A549 (cell line): ENCODE measurements around the gene SNRPN.

Source experiments
- FOSL2 ChIP-seq, 2 experiments: fragments of 450-650 bp in 1 of 2; fragments of >200 bp in 1 of 2; sonication (Bioruptor Twin) in 1 of 2; formaldehyde crosslinking; IDR thresholded peaks; 2 replicates each; pipeline versions ENCODE4 v1.5.0 to v1.6.1; 2016 to 2020; ENCODE audit warnings: mild to moderate bottlenecking in 1 of 2, moderate library complexity in 1 of 2
- POLR2A ChIP-seq: IDR thresholded peaks from 2 replicates; pipeline ENCODE4 v1.6.1; 2012; ENCODE audit warnings: mild to moderate bottlenecking, low read length
- SMC3 ChIP-seq: fragments of >200 bp; sonication (Bioruptor Twin); formaldehyde crosslinking; IDR thresholded peaks from 3 replicates; pipeline ENCODE4 v1.6.1; 2018; ENCODE audit warnings: inconsistent platforms
- TF ChIP-seq, protein P1 (sequence below): fragments of >200 bp; sonication (Bioruptor Twin); formaldehyde crosslinking; IDR thresholded peaks from 3 replicates; pipeline ENCODE4 v1.5.1; 2016
- TF ChIP-seq, protein P2 (sequence below): fragments of 250-450 bp; sonication (Bioruptor Pico); IDR thresholded peaks from 2 replicates; pipeline ENCODE4 v1.5.0; 2021; ENCODE audit warnings: mild to moderate bottlenecking, moderate library complexity, borderline replicate concordance

DNA sequence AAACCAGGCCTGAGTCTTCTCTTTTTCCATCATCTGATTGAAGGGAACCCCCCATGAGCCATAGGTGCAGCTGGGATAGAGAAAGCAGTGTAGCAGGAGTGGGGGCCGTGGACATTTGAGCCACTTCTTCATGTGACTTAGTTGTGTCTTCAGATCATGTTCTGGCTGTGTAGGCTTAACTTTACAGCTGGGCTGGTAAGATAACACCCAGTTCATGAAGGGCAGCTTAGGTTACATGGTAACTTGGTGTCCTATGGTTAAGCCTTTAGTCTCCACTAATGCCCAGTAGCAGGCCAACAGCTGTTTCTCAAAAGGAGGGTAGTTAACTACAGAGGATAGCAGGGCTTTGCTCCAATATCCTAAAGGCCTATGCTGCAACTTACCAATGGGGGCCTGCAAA lies 11.4 kb upstream of the SNRPN start:
- TF ChIP-seq, protein P1, sequence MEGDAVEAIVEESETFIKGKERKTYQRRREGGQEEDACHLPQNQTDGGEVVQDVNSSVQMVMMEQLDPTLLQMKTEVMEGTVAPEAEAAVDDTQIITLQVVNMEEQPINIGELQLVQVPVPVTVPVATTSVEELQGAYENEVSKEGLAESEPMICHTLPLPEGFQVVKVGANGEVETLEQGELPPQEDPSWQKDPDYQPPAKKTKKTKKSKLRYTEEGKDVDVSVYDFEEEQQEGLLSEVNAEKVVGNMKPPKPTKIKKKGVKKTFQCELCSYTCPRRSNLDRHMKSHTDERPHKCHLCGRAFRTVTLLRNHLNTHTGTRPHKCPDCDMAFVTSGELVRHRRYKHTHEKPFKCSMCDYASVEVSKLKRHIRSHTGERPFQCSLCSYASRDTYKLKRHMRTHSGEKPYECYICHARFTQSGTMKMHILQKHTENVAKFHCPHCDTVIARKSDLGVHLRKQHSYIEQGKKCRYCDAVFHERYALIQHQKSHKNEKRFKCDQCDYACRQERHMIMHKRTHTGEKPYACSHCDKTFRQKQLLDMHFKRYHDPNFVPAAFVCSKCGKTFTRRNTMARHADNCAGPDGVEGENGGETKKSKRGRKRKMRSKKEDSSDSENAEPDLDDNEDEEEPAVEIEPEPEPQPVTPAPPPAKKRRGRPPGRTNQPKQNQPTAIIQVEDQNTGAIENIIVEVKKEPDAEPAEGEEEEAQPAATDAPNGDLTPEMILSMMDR: no peak
- TF ChIP-seq, protein P2, sequence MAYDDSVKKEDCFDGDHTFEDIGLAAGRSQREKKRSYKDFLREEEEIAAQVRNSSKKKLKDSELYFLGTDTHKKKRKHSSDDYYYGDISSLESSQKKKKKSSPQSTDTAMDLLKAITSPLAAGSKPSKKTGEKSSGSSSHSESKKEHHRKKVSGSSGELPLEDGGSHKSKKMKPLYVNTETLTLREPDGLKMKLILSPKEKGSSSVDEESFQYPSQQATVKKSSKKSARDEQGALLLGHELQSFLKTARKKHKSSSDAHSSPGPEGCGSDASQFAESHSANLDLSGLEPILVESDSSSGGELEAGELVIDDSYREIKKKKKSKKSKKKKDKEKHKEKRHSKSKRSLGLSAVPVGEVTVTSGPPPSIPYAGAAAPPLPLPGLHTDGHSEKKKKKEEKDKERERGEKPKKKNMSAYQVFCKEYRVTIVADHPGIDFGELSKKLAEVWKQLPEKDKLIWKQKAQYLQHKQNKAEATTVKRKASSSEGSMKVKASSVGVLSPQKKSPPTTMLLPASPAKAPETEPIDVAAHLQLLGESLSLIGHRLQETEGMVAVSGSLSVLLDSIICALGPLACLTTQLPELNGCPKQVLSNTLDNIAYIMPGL (CRISPR knock-in tag): no peak
- TF ChIP-seq FOSL2 (IDR thresholded peaks at IDR 0.05): no peak
- TF ChIP-seq FOSL2 (CRISPR knock-in tag; IDR thresholded peaks at IDR 0.05): no peak
- TF ChIP-seq POLR2A: no peak
- no peak for TF ChIP-seq SMC3
